HepG2 (cell line): Measurements from ENCODE around the gene KLHL17. TPM values are rescaled to one million over a fixed set of nuclear protein-coding genes. Genes with fewer than 3 reads are reported as not detected.

Experiments used
- GABPB1 ChIP-seq: IDR thresholded peaks from 2 replicates; pipeline ENCODE4 v1.6.1; 2016; ENCODE audit warnings: mild to moderate bottlenecking, missing genetic modification reagents, moderate library complexity, missing compliant biosample characterization
- GATAD1 ChIP-seq: IDR thresholded peaks from 2 replicates; pipeline ENCODE4 v1.6.1; 2016; ENCODE audit warnings: missing genetic modification reagents, missing compliant biosample characterization
- HDAC2 ChIP-seq: sonication (generic); formaldehyde crosslinking; IDR thresholded peaks from 2 replicates; pipeline ENCODE4 v1.4.0; 2020; ENCODE audit warnings: missing genetic modification reagents
- POLR2A ChIP-seq, 2 experiments: IDR thresholded peaks; 2 replicates each; pipeline ENCODE4 v1.6.1; 2011; ENCODE audit warnings: low read depth in 2 of 2, low read length in 2 of 2, mild to moderate bottlenecking in 1 of 2, moderate library complexity in 1 of 2; ENCODE audit not compliant: insufficient read depth in 1 of 2
- RBFOX2 ChIP-seq: fragments of 200-400 bp; formaldehyde crosslinking; IDR thresholded peaks from 2 replicates; pipeline ENCODE4 v1.6.1; 2017; ENCODE audit warnings: low read depth, mild to moderate bottlenecking, low read length
- SUZ12 ChIP-seq: fragments of 150-350 bp; IDR thresholded peaks from 2 replicates; pipeline ENCODE4 v1.6.1; 2014; ENCODE audit warnings: low read depth, low read length
- TGIF2 ChIP-seq: IDR thresholded peaks from 2 replicates; pipeline ENCODE4 v1.6.1; 2016; ENCODE audit warnings: control low read depth, missing compliant biosample characterization
- U2AF1 ChIP-seq: fragments of 200-400 bp; formaldehyde crosslinking; optimal IDR thresholded peaks from 2 replicates; pipeline ENCODE3; 2017; ENCODE audit warnings: mild to moderate bottlenecking, low read depth, low read length
- ZBTB2 ChIP-seq: sonication (generic); formaldehyde crosslinking; IDR thresholded peaks from 2 replicates; pipeline ENCODE4 v1.8.0; 2022; ENCODE audit warnings: low read depth, missing genetic modification reagents
- ZFP36 ChIP-seq: fragments of 150-350 bp; IDR thresholded peaks from 2 replicates; pipeline ENCODE4 v1.6.1; 2018; ENCODE audit warnings: borderline replicate concordance, low read length, low read depth; ENCODE audit not compliant: partially characterized antibody
- ZFP91 ChIP-seq: sonication (generic); formaldehyde crosslinking; IDR thresholded peaks from 2 replicates; pipeline ENCODE4 v1.9.0; 2022; ENCODE audit warnings: missing genetic modification reagents, mild to moderate bottlenecking, borderline replicate concordance
- ZNF18 ChIP-seq: sonication (generic); formaldehyde crosslinking; IDR thresholded peaks from 2 replicates; pipeline ENCODE4 v1.8.0; 2022; ENCODE audit warnings: mild to moderate bottlenecking, missing genetic modification reagents; ENCODE audit not compliant: insufficient replicate concordance
- ZNF232 ChIP-seq: sonication (generic); formaldehyde crosslinking; IDR thresholded peaks from 2 replicates; pipeline ENCODE4 v1.4.0; 2020; ENCODE audit warnings: missing genetic modification reagents, borderline replicate concordance
- ZNF430 ChIP-seq: sonication (generic); formaldehyde crosslinking; IDR thresholded peaks from 2 replicates; pipeline ENCODE4 v1.9.0; 2021; ENCODE audit warnings: mild to moderate bottlenecking, missing genetic modification reagents
- ZSCAN9 ChIP-seq: IDR thresholded peaks from 2 replicates; pipeline ENCODE4 v1.6.1; 2016; ENCODE audit warnings: borderline replicate concordance
- polyA plus RNA-seq, 8 experiments: library from polyadenylated mRNA; depleted of rRNA in 3 of 8; stranded (reverse) in 7 of 8; unstranded in 1 of 8; fragments of >200 nt; fragmentation: Illumina TruSeq in 4 of 8; extraction: Trizol in 4 of 8; gene quantifications; 2 replicates each; pipeline versions ENCODE4 v1.2.1 to v1.2.3, GENCODE V29; 2011 to 2016; ENCODE audit warnings: low read depth in 4 of 8, missing spikeins in 1 of 8, mixed read lengths in 1 of 8; ENCODE audit not compliant: insufficient read depth in 1 of 8
- total RNA-seq, 5 experiments: library from RNA; depleted of rRNA; stranded (reverse); fragments of >200 nt; fragmentation: Illumina TruSeq; extraction: Trizol; gene quantifications; 2 replicates each; pipeline ENCODE4 v1.2.3, GENCODE V29; 2016; ENCODE audit warnings: low read depth in 1 of 5
- TF ChIP-seq, protein P1 (sequence below): IDR thresholded peaks from 2 replicates; pipeline ENCODE4 v1.6.1; 2018; ENCODE audit warnings: missing genetic modification reagents, mild to moderate bottlenecking, missing compliant biosample characterization
- TF ChIP-seq, protein P2 (sequence below): IDR thresholded peaks from 2 replicates; pipeline ENCODE4 v1.6.1; 2016; ENCODE audit warnings: mild to moderate bottlenecking, missing biosample characterization, missing genetic modification reagents
- TF ChIP-seq, protein P3 (sequence below): sonication (generic); formaldehyde crosslinking; IDR thresholded peaks from 2 replicates; pipeline ENCODE4 v1.8.1; 2023; ENCODE audit warnings: mild to moderate bottlenecking, inconsistent platforms, moderate library complexity, missing genetic modification reagents, borderline replicate concordance
- TF ChIP-seq, protein P4 (sequence below): IDR thresholded peaks from 2 replicates; pipeline ENCODE4 v1.6.1; 2016; ENCODE audit warnings: low read depth, control low read depth

The KLHL17 gene
- total and polyA plus RNA-seq, 2 of the 13 experiments (the other 11 are each of a cell fraction or from before 2014, with no cell fraction given): 9.3 to 24.7 TPM

- TF ChIP-seq ZFP36: peak; percentile 59
- peak; percentile 98 for TF ChIP-seq GATAD1 (CRISPR knock-in tag)
- peak; percentile 96 for TF ChIP-seq GABPB1 (CRISPR knock-in tag)
- TF ChIP-seq, protein P1, sequence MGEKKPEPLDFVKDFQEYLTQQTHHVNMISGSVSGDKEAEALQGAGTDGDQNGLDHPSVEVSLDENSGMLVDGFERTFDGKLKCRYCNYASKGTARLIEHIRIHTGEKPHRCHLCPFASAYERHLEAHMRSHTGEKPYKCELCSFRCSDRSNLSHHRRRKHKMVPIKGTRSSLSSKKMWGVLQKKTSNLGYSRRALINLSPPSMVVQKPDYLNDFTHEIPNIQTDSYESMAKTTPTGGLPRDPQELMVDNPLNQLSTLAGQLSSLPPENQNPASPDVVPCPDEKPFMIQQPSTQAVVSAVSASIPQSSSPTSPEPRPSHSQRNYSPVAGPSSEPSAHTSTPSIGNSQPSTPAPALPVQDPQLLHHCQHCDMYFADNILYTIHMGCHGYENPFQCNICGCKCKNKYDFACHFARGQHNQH: no peak
- TF ChIP-seq ZNF18 (CRISPR knock-in tag): no peak
- TF ChIP-seq ZNF430 (CRISPR knock-in tag): 0 out of 2 replicates have a peak, but pooled peaks have one; percentile 4
- TF ChIP-seq U2AF1: no peak
- peak; percentile 35; the same call in 1 of the 2 replicates for TF ChIP-seq SUZ12
- no peak for TF ChIP-seq ZSCAN9 (CRISPR knock-in tag)
- TF ChIP-seq, protein P2, sequence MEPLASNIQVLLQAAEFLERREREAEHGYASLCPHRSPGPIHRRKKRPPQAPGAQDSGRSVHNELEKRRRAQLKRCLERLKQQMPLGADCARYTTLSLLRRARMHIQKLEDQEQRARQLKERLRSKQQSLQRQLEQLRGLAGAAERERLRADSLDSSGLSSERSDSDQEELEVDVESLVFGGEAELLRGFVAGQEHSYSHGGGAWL (CRISPR knock-in tag): peak; percentile 70; the same call in 1 of the 2 replicates
- peak; percentile 71 for TF ChIP-seq ZFP91 (CRISPR knock-in tag)
- TF ChIP-seq TGIF2 (CRISPR knock-in tag): 0 out of 2 replicates have a peak, but pooled peaks have one; percentile 20
- 0 out of 2 replicates have a peak, but pooled peaks have one; percentile 47 for TF ChIP-seq ZNF232 (CRISPR knock-in tag)
- TF ChIP-seq POLR2A (IDR thresholded peaks at IDR 0.05; ENCODE audit: insufficient read depth in 1 of 2, low read depth in 2 of 2, low read length in 2 of 2): peak in 1 of 2 experiments; percentile 40; a peak in 1 of 4 replicates
- TF ChIP-seq HDAC2 (CRISPR knock-in tag): 0 out of 2 replicates have a peak, but pooled peaks have one; percentile 40
- TF ChIP-seq RBFOX2: peak; percentile 80
- TF ChIP-seq, protein P3, sequence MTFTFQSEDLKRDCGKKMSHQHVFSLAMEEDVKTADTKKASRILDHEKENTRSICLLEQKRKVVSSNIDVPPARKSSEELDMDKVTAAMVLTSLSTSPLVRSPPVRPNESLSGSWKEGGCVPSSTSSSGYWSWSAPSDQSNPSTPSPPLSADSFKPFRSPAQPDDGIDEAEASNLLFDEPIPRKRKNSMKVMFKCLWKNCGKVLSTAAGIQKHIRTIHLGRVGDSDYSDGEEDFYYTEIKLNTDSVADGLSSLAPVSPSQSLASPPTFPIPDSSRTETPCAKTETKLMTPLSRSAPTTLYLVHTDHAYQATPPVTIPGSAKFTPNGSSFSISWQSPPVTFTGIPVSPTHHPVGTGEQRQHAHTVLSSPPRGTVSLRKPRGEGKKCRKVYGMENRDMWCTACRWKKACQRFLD (CRISPR knock-in tag): peak; percentile 78; the same call in 1 of the 2 replicates
- TF ChIP-seq, protein P4, sequence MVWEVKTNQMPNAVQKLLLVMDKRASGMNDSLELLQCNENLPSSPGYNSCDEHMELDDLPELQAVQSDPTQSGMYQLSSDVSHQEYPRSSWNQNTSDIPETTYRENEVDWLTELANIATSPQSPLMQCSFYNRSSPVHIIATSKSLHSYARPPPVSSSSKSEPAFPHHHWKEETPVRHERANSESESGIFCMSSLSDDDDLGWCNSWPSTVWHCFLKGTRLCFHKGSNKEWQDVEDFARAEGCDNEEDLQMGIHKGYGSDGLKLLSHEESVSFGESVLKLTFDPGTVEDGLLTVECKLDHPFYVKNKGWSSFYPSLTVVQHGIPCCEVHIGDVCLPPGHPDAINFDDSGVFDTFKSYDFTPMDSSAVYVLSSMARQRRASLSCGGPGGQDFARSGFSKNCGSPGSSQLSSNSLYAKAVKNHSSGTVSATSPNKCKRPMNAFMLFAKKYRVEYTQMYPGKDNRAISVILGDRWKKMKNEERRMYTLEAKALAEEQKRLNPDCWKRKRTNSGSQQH (CRISPR knock-in tag): peak; percentile 81; the same call in 1 of the 2 replicates
- peak; percentile 92 for TF ChIP-seq ZBTB2 (CRISPR knock-in tag)
Measured at GRCh38 chr1:958823-959730, 1.3 kb upstream of the KLHL17 start, which contains the start of gene NOC2L (continued).
